OCI-LY1 (cell line): ENCODE data around the gene DDX10.

ENCODE experiments used
- EZH2 ChIP-seq: fragments of 200-600 bp; sonication (generic), shearing (Covaris generic); IDR thresholded peaks from 2 replicates; pipeline ENCODE4 v1.8.0; 2017; ENCODE audit warnings: borderline replicate concordance, mixed run types, mild to moderate bottlenecking, antibody characterized with exemption, low read length, moderate library complexity, mixed read lengths
- TF ChIP-seq, protein P1 (sequence below): fragments of 200-600 bp; sonication (generic), shearing (Covaris generic); IDR thresholded peaks from 2 replicates; pipeline ENCODE4 v1.5.1; 2017; ENCODE audit warnings: mild to moderate bottlenecking, antibody characterized with exemption, low read length, moderate library complexity, mixed read lengths

DNA sequence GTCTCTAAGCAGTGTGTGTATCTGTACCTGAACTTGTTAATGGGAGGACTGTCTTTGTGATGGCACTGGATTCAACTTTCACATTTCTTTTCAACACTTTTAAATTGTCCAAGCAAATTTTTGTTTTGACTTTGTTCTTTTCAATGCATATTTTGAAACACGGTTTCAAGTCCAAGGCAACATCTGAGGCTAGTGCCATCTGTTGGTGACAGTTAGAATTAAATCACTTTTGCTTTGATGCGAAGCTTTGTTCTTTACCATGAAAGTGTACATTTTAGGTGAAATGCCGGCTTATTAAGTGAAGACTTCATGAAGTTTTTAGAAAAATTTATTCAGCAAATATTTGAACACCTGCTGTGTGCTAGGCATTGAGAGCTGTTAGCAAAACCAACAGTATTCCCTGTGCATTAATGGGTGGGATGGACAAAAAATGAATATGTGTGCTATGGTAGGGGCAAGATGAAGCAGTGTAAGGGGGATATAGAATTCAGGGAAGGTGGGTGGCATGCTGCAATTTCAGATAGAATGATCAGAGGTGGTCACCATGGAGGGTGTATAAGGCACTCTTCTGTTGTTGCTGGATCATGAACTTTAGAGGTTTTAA is 70.2 kb downstream of the DDX10 start:
- TF ChIP-seq EZH2 = no peak
- TF ChIP-seq, protein P1, sequence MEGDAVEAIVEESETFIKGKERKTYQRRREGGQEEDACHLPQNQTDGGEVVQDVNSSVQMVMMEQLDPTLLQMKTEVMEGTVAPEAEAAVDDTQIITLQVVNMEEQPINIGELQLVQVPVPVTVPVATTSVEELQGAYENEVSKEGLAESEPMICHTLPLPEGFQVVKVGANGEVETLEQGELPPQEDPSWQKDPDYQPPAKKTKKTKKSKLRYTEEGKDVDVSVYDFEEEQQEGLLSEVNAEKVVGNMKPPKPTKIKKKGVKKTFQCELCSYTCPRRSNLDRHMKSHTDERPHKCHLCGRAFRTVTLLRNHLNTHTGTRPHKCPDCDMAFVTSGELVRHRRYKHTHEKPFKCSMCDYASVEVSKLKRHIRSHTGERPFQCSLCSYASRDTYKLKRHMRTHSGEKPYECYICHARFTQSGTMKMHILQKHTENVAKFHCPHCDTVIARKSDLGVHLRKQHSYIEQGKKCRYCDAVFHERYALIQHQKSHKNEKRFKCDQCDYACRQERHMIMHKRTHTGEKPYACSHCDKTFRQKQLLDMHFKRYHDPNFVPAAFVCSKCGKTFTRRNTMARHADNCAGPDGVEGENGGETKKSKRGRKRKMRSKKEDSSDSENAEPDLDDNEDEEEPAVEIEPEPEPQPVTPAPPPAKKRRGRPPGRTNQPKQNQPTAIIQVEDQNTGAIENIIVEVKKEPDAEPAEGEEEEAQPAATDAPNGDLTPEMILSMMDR = peak; percentile 74
